GM12873 (cell line): ENCODE measurements around the gene LRRC30.

Experiments
- CTCF ChIP-seq: IDR thresholded peaks from 2 replicates; pipeline ENCODE4 v1.5.1; 2012; ENCODE audit warnings: low read depth, mild to moderate bottlenecking, moderate library complexity, low read length, control low read depth; ENCODE audit not compliant: insufficient read depth; ENCODE audit errors: missing control alignments

LRRC30 gene

GRCh38 chr18:7257426-7257740 is 26.5 kb downstream of the LRRC30 start:
- no peak for TF ChIP-seq CTCF

- no peak for TF ChIP-seq CTCF
These were observed 28.6 kb downstream of the LRRC30 start for GRCh38 chr18:7259475-7259874.

GRCh38 chr18:7261199-7261598 is 30.3 kb downstream of the LRRC30 start:
- TF ChIP-seq CTCF: no peak

- TF ChIP-seq CTCF: no peak
These were observed 37.1 kb downstream of the LRRC30 start for GRCh38 chr18:7267973-7268372.

GRCh38 chr18:7269942-7270341 is 39.1 kb downstream of the LRRC30 start:
- TF ChIP-seq CTCF: no peak

- TF ChIP-seq CTCF: no peak
These were observed 41.6 kb downstream of the LRRC30 start for GRCh38 chr18:7272311-7273049.

GRCh38 chr18:7273301-7273921 is 42.5 kb downstream of the LRRC30 start:
- no peak for TF ChIP-seq CTCF
